Keratinocyte (primary cell): Measurements from ENCODE around the gene TK1. TPM values are rescaled to one million over a fixed set of nuclear protein-coding genes. Genes with fewer than 3 reads are reported as not detected.

Experiments used
- DNase-seq: peaks from one replicate; pipeline ENCODE4 v3.0.0-alpha.2; 2011; ENCODE audit warnings: low read depth, missing footprints, low spot score
- FAIRE-seq: peaks from 2 replicates; lab custom pipeline; 2011; peaks lifted over from hg19 to GRCh38; lab: Jason Lieb, UNC
- H2AFZ ChIP-seq: 2 replicates; pipeline ENCODE4 v1.6.0; 2012; ENCODE audit warnings: low read length, control low read depth, inconsistent platforms; ENCODE audit not compliant: control insufficient read depth
- H3K27ac ChIP-seq: 2 replicates; pipeline ENCODE4 v1.5.1; 2011; ENCODE audit warnings: low read length; ENCODE audit not compliant: control insufficient read depth, insufficient read depth
- H3K27me3 ChIP-seq: 3 replicates; pipeline ENCODE4 v1.6.0; 2011; ENCODE audit warnings: low read length; ENCODE audit not compliant: control insufficient read depth, insufficient read depth; ENCODE audit errors: extremely low read depth
- H3K36me3 ChIP-seq, 2 experiments: 2 replicates in 1 of 2; 3 replicates in 1 of 2; pipeline ENCODE4 v1.5.1; 2011; ENCODE audit warnings: low read length in 2 of 2, mild to moderate bottlenecking in 1 of 2; ENCODE audit not compliant: control insufficient read depth in 2 of 2, insufficient read depth in 2 of 2; ENCODE audit errors: extremely low read depth in 1 of 2
- H3K4me1 ChIP-seq: 3 replicates; pipeline ENCODE4 v1.5.1; 2011; ENCODE audit warnings: low read length; ENCODE audit not compliant: control insufficient read depth, insufficient read depth; ENCODE audit errors: extremely low read depth
- H3K4me2 ChIP-seq: 3 replicates; pipeline ENCODE4 v1.6.0; 2011; ENCODE audit warnings: low read depth, low read length; ENCODE audit not compliant: control insufficient read depth, insufficient read depth; ENCODE audit errors: extremely low read depth
- H3K4me3 ChIP-seq, 3 experiments: fragments of 200-600 bp in 1 of 3; sonication (generic) in 1 of 3; 2 replicates in 2 of 3; 3 replicates in 1 of 3; pipeline ENCODE4 v1.5.1; 2011 to 2016; ENCODE audit warnings: low read length in 3 of 3, mild to moderate bottlenecking in 3 of 3, control low read depth in 2 of 3, inconsistent platforms in 1 of 3, low read depth in 1 of 3, mixed read lengths in 1 of 3, mixed run types in 1 of 3, moderate library complexity in 1 of 3; ENCODE audit not compliant: control insufficient read depth in 2 of 3, insufficient read depth in 2 of 3; ENCODE audit errors: extremely low read depth in 1 of 3
- H3K79me2 ChIP-seq: 2 replicates; pipeline ENCODE4 v1.6.0; 2012; ENCODE audit warnings: low read length; ENCODE audit not compliant: control insufficient read depth, insufficient read depth
- H3K9ac ChIP-seq: 3 replicates; pipeline ENCODE4 v1.6.0; 2011; ENCODE audit warnings: low read length; ENCODE audit not compliant: control insufficient read depth, insufficient read depth; ENCODE audit errors: extremely low read depth
- H3K9me1 ChIP-seq: 3 replicates; pipeline ENCODE4 v1.6.0; 2011; ENCODE audit warnings: low read length; ENCODE audit not compliant: control insufficient read depth, insufficient read depth; ENCODE audit errors: extremely low read depth
- H3K9me3 ChIP-seq: 2 replicates; pipeline ENCODE4 v1.5.1; 2012; ENCODE audit warnings: low read depth, low read length; ENCODE audit not compliant: control insufficient read depth
- H4K20me1 ChIP-seq: 3 replicates; pipeline ENCODE4 v1.6.0; 2011; ENCODE audit warnings: low read length; ENCODE audit not compliant: control insufficient read depth, insufficient read depth; ENCODE audit errors: extremely low read depth
- EZH2 ChIP-seq: IDR thresholded peaks from one replicate; pipeline ENCODE4 v1.6.1; 2012; ENCODE audit warnings: inconsistent platforms, mild to moderate bottlenecking, low read length, moderate library complexity
- dilution Hi-C: fragments of 300-500 bp; cut with MboI; formaldehyde crosslinking; loops from one replicate; pipeline ENCODE4 v1.7.0; 2020; ENCODE audit warnings: low sequenced_read_pairs; ENCODE audit not compliant: extremely low pct_ligation_motif_present
- polyA plus RNA-seq, 5 experiments: library from polyadenylated mRNA; depleted of rRNA in 3 of 5; stranded (reverse) in 3 of 5; stranded (forward) in 1 of 5; unstranded in 1 of 5; fragments of >200 nt; gene quantifications; 1 replicate in 1 of 5; 2 replicates in 3 of 5; 3 replicates in 1 of 5; pipeline versions ENCODE4 v1.2.1 to v1.2.3, GENCODE V29; 2011 to 2012; ENCODE audit warnings: missing spikeins in 2 of 5, low read depth in 1 of 5, low replicate concordance in 1 of 5
- TF ChIP-seq, protein P1 (sequence below), 3 experiments: IDR thresholded peaks in 1 of 3; conservative IDR thresholded peaks in 1 of 3; optimal IDR thresholded peaks in 1 of 3; 2 replicates in 2 of 3; 3 replicates in 1 of 3; pipeline versions ENCODE3 to v1.5.1; 2011; ENCODE audit warnings: low read length in 3 of 3, mild to moderate bottlenecking in 3 of 3, moderate library complexity in 2 of 3, control low read depth in 1 of 3, inconsistent platforms in 1 of 3; ENCODE audit not compliant: insufficient read depth in 2 of 3; ENCODE audit errors: extremely low read depth in 1 of 3

Gene TK1
- polyA plus RNA-seq, 1 donor (not counting 4 experiments of a cell fraction or from before 2014, with no cell fraction given) = 21.8 TPM

GRCh38 chr17:78225088-78225865 lies 38.4 kb upstream of the TK1 start:
- H3K9me1 ChIP-seq = no peaks in the 10 kb centered on the region
- H4K20me1 ChIP-seq = no peaks in the 10 kb centered on the region
- FAIRE-seq (no peak), DNase-seq (no peak)
- H3K9me3 ChIP-seq = no peaks in the 10 kb centered on the region
- TF ChIP-seq EZH2 = no peak
- TF ChIP-seq, protein P1, sequence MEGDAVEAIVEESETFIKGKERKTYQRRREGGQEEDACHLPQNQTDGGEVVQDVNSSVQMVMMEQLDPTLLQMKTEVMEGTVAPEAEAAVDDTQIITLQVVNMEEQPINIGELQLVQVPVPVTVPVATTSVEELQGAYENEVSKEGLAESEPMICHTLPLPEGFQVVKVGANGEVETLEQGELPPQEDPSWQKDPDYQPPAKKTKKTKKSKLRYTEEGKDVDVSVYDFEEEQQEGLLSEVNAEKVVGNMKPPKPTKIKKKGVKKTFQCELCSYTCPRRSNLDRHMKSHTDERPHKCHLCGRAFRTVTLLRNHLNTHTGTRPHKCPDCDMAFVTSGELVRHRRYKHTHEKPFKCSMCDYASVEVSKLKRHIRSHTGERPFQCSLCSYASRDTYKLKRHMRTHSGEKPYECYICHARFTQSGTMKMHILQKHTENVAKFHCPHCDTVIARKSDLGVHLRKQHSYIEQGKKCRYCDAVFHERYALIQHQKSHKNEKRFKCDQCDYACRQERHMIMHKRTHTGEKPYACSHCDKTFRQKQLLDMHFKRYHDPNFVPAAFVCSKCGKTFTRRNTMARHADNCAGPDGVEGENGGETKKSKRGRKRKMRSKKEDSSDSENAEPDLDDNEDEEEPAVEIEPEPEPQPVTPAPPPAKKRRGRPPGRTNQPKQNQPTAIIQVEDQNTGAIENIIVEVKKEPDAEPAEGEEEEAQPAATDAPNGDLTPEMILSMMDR (optimal IDR thresholded peaks at IDR 0.05 in 1 of 3, IDR thresholded peaks at IDR 0.05 in 1 of 3, conservative IDR thresholded peaks at IDR 0.05 in 1 of 3; ENCODE audit: extremely low read depth in 1 of 3, insufficient read depth in 2 of 3, low read length in 3 of 3) = no peak
- peaks cover 0 to 19% of the 10 kb centered on the region in 2 experiments for H3K36me3 ChIP-seq
- H3K4me1 ChIP-seq = no peaks in the 10 kb centered on the region
- H3K4me3 ChIP-seq = no peak overlapping the region
- no peak overlapping the region for H3K4me2 ChIP-seq
- H3K79me2 ChIP-seq = no peaks in the 10 kb centered on the region
- H3K9ac ChIP-seq = no peak overlapping the region
- peaks cover 4% of the 10 kb centered on the region for H3K27me3 ChIP-seq
- dilution Hi-C loops = no loop called here
- no peak overlapping the region for H2AFZ ChIP-seq
- H3K27ac ChIP-seq = no peak overlapping the region

DNA sequence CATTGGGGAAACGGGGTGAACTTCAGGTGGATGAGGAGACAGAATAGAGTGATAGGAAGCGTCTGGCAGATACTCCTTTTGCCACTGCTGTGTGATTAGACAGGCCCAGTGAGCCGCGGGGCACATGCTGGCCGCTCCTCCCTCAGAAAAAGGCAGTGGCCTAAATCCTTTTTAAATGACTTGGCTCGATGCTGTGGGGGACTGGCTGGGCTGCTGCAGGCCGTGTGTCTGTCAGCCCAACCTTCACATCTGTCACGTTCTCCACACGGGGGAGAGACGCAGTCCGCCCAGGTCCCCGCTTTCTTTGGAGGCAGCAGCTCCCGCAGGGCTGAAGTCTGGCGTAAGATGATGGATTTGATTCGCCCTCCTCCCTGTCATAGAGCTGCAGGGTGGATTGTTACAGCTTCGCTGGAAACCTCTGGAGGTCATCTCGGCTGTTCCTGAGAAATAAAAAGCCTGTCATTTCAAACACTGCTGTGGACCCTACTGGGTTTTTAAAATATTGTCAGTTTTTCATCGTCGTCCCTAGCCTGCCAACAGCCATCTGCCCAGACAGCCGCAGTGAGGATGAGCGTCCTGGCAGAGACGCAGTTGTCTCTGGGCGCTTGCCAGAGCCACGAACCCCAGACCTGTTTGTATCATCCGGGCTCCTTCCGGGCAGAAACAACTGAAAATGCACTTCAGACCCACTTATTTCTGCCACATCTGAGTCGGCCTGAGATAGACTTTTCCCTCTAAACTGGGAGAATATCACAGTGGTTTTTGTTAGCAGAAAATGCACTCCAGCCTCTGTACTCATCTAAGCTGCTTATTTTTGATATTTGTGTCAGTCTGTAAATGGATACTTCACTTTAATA lies 37.6 kb upstream of the TK1 start:
- H3K4me3 ChIP-seq = no peak overlapping the region
- no peaks in the 10 kb centered on the region for H3K9me1 ChIP-seq
- DNase-seq (no peak), FAIRE-seq (no peak)
- H2AFZ ChIP-seq = no peak overlapping the region
- no peak overlapping the region for H3K9ac ChIP-seq
- no peaks in the 10 kb centered on the region for H4K20me1 ChIP-seq
- H3K9me3 ChIP-seq = no peaks in the 10 kb centered on the region
- TF ChIP-seq, protein P1 (optimal IDR thresholded peaks at IDR 0.05 in 1 of 3, IDR thresholded peaks at IDR 0.05 in 1 of 3, conservative IDR thresholded peaks at IDR 0.05 in 1 of 3; ENCODE audit: extremely low read depth in 1 of 3, insufficient read depth in 2 of 3, low read length in 3 of 3) = no peak
- no peak for TF ChIP-seq EZH2
- H3K79me2 ChIP-seq = no peaks in the 10 kb centered on the region
- no peaks in the 10 kb centered on the region for H3K27me3 ChIP-seq
- no peaks in the 10 kb centered on the region for H3K4me1 ChIP-seq
- no peak overlapping the region for H3K27ac ChIP-seq
- dilution Hi-C loops = no loop called here
- H3K36me3 ChIP-seq = peaks cover 0 to 19% of the 10 kb centered on the region in 2 experiments
- H3K4me2 ChIP-seq = no peak overlapping the region
